Liver (tissue), 3 donors: ENCODE results near the gene GLRX5.

ENCODE experiments used
- CTCF ChIP-seq: fragments of 150-350 bp; IDR thresholded peaks from 2 replicates; pipeline ENCODE4 v1.5.1; 2017; ENCODE audit warnings: improper control_type of control experiment, low read depth, low read length; ENCODE audit not compliant: missing input control
- HNF4G ChIP-seq: IDR thresholded peaks from 2 replicates; pipeline ENCODE4 v1.6.1; 2016; ENCODE audit warnings: antibody characterized with exemption
- MAX ChIP-seq: IDR thresholded peaks from 2 replicates; pipeline ENCODE4 v1.6.1; 2016; ENCODE audit warnings: antibody characterized with exemption
- RAD21 ChIP-seq, 2 donors: IDR thresholded peaks; 2 replicates each; pipeline ENCODE4 v1.6.1; 2016; ENCODE audit warnings: antibody characterized with exemption in 2 of 2, mild to moderate bottlenecking in 2 of 2
- REST ChIP-seq: IDR thresholded peaks from 2 replicates; pipeline ENCODE4 v1.6.1; 2016; ENCODE audit warnings: antibody characterized with exemption, mild to moderate bottlenecking
- donor health status: healthy.
- donor health status: healthy.

GRCh38 chr14:95547626-95548327 lies 12.9 kb downstream of the GLRX5 start:
- no peak for TF ChIP-seq RAD21 (IDR thresholded peaks at IDR 0.05)
- TF ChIP-seq REST, result no peak
- no peak for TF ChIP-seq HNF4G
- no peak for TF ChIP-seq MAX
- TF ChIP-seq CTCF, result no peak
